ENCODE data around the gene S100A3.
"Not testable (repeated sequence)": the region's sequence is repeated elsewhere in the genome, so short reads cannot be mapped to it uniquely, and the experiment has no call there.

Gene S100A3

GRCh38 chr1:153548722-153549688 is at the start of gene S100A3:
S100A3 (minus strand) TSS chr1:153549258; CDS start chr1:153548485, 773 bp downstream.
- intact Hi-C loops (cut with DNase I), result no loop called here
- peak in 4 of 42 donors; percentile 53 to 74 (median 65) for DNase-seq

- intact Hi-C loops (cut with DNase I), result no loop called here
- peak in 2 of 42 donors; percentile 19 to 35 for DNase-seq
Observed at GRCh38 chr1:153598309-153599172, 49.5 kb upstream of the S100A3 start.

- intact Hi-C loops (cut with DNase I), result no loop called here
- DNase-seq, result no peak
Observed at GRCh38 chr1:153597206-153597605, 48.1 kb upstream of the S100A3 start.

- intact Hi-C loops (cut with DNase I), result no loop called here
- DNase-seq, result no peak
Observed at GRCh38 chr1:153592748-153593147, 43.7 kb upstream of the S100A3 start.

GRCh38 chr1:153588482-153588881 is 39.4 kb upstream of the S100A3 start:
- DNase-seq, result no peak
- intact Hi-C loops (cut with DNase I), result no loop called here

GRCh38 chr1:153588033-153588432 is 39.0 kb upstream of the S100A3 start:
- DNase-seq; intact Hi-C loops (cut with DNase I): not testable (repeated sequence)

GRCh38 chr1:153587314-153587713 is 38.3 kb upstream of the S100A3 start:
- intact Hi-C loops (cut with DNase I), result no loop called here
- no peak for DNase-seq

- intact Hi-C loops (cut with DNase I), result no loop called here
- DNase-seq, result no peak
Observed at GRCh38 chr1:153586347-153586746, 37.3 kb upstream of the S100A3 start.

GRCh38 chr1:153585006-153585405 is 35.9 kb upstream of the S100A3 start:
- peak in 1 of 42 donors; percentile 56 for DNase-seq
- intact Hi-C loops (cut with DNase I), result no loop called here

- DNase-seq, result no peak
- intact Hi-C loops (cut with DNase I), result no loop called here
Observed at GRCh38 chr1:153583976-153584375, 34.9 kb upstream of the S100A3 start.

- DNase-seq; intact Hi-C loops (cut with DNase I): not testable (repeated sequence)
Observed at GRCh38 chr1:153583514-153583913, 34.5 kb upstream of the S100A3 start.

GRCh38 chr1:153582836-153583235 is 33.8 kb upstream of the S100A3 start:
- DNase-seq; intact Hi-C loops (cut with DNase I): not testable (repeated sequence)

- intact Hi-C loops (cut with DNase I), result no loop called here
- DNase-seq, result no peak
Observed at GRCh38 chr1:153578936-153579335, 29.9 kb upstream of the S100A3 start.

GRCh38 chr1:153578490-153578889 is 29.4 kb upstream of the S100A3 start:
- DNase-seq, result no peak
- intact Hi-C loops (cut with DNase I), result no loop called here

- intact Hi-C loops (cut with DNase I), result loop anchor here (2.0 kb wide), 1 partner anchor 51 kb away; the partner anchor contains the start of gene S100A1
- DNase-seq, result peak in 20 of 42 donors; percentile 11 to 68 (median 45)
Observed at GRCh38 chr1:153577624-153578051, 28.6 kb upstream of the S100A3 start.

- no peak for DNase-seq
- intact Hi-C loops (cut with DNase I), result loop anchor here (2.0 kb wide), 1 partner anchor 52 kb away; the partner anchor contains the start of gene S100A1
Observed at GRCh38 chr1:153577138-153577537, 28.1 kb upstream of the S100A3 start.

GRCh38 chr1:153575497-153575896 is 26.4 kb upstream of the S100A3 start:
- intact Hi-C loops (cut with DNase I); DNase-seq: not testable (repeated sequence)

- intact Hi-C loops (cut with DNase I), result not testable (repeated sequence)
Observed at GRCh38 chr1:153575081-153575491, 26.0 kb upstream of the S100A3 start.

GRCh38 chr1:153573351-153573750 is 24.3 kb upstream of the S100A3 start:
- no peak for DNase-seq
- intact Hi-C loops (cut with DNase I), result no loop called here

More at GRCh38 chr1:153575081-153575491, 26.0 kb upstream of the S100A3 start:
- DNase-seq, result not testable (repeated sequence)

All from head of caudate nucleus (tissue), 42 donors.